HG03196 (cell line): ENCODE measurements around the gene ASPSCR1.

Experiments used
- ATAC-seq: cut with Tn5 transposase; IDR thresholded peaks from one replicate; pipeline ENCODE4 v1.9.1; 2021; ENCODE audit not compliant: unreplicated experiment

ASPSCR1 gene

GRCh38 chr17:82011617-82012187 is 34.3 kb downstream of the ASPSCR1 start:
- ATAC-seq = no peak

GRCh38 chr17:82012261-82012639 is 34.8 kb downstream of the ASPSCR1 start:
- no peak for ATAC-seq

- no peak for ATAC-seq
Observed at GRCh38 chr17:82012640-82013295, 35.3 kb downstream of the ASPSCR1 start.

- no peak for ATAC-seq
Observed at GRCh38 chr17:82013341-82013740, 35.9 kb downstream of the ASPSCR1 start.

- ATAC-seq = no peak
Observed at GRCh38 chr17:82013772-82014321, 36.4 kb downstream of the ASPSCR1 start.

GRCh38 chr17:82014432-82014831 is 37.0 kb downstream of the ASPSCR1 start:
- no peak for ATAC-seq

GRCh38 chr17:82014971-82015310 is 37.5 kb downstream of the ASPSCR1 start:
- no peak for ATAC-seq

- ATAC-seq = no peak
Observed at GRCh38 chr17:82015311-82015971, 38.0 kb downstream of the ASPSCR1 start.

- no peak for ATAC-seq
Observed at GRCh38 chr17:82016061-82016874, 38.8 kb downstream of the ASPSCR1 start.

GRCh38 chr17:82016875-82017459 is 39.5 kb downstream of the ASPSCR1 start:
- no peak for ATAC-seq

GRCh38 chr17:82017612-82018151 is 40.3 kb downstream of the ASPSCR1 start:
- ATAC-seq = no peak

- no peak for ATAC-seq
Observed at GRCh38 chr17:82018152-82018988, 40.9 kb downstream of the ASPSCR1 start.

- ATAC-seq = no peak
Observed at GRCh38 chr17:82018989-82019689, 41.7 kb downstream of the ASPSCR1 start.

- ATAC-seq = no peak
Observed at GRCh38 chr17:82019690-82020571, 42.5 kb downstream of the ASPSCR1 start.

GRCh38 chr17:82020572-82021106 is 43.2 kb downstream of the ASPSCR1 start:
- ATAC-seq = no peak

GRCh38 chr17:82021107-82021899 is 43.9 kb downstream of the ASPSCR1 start:
- no peak for ATAC-seq

- no peak for ATAC-seq
Observed at GRCh38 chr17:82021900-82022309, 44.5 kb downstream of the ASPSCR1 start.
